Naive thymus-derived CD4-positive, alpha-beta T cell (primary cell): Measurements from ENCODE around the gene BCL2L11. TPM values are rescaled to one million over a fixed set of nuclear protein-coding genes. Genes with fewer than 3 reads are reported as not detected.

Experiments used
- ATAC-seq: fragments of 150-1000 bp; cut with Tn5 transposase; 2 replicates; pipeline ENCODE4 v1.10.0; 2021; ENCODE audit warnings: mild to moderate bottlenecking, moderate library complexity
- CTCF ChIA-PET: fragments of 350-600 bp; sonication (Branson Sonifier 250); formaldehyde crosslinking; loops from one replicate; lab custom pipeline; 2021; ENCODE audit warnings: antibody characterized with exemption; lab: Charles Lee
- POLR2A ChIA-PET: fragments of 350-600 bp; sonication (Branson Sonifier 250); formaldehyde crosslinking; loops from one replicate; lab custom pipeline; 2021; ENCODE audit warnings: antibody characterized with exemption, inconsistent platforms; lab: Charles Lee
- DNase-seq, 9 donors: peaks; one replicate each; pipeline versions ENCODE4 v3.0.0 to v3.0.0-alpha.2; 2020 to 2022; ENCODE audit warnings: mixed read lengths in 1 of 9
- H3K27ac ChIP-seq: one replicate; pipeline ENCODE4 v1.7.0; 2013; ENCODE audit warnings: mild to moderate bottlenecking, low read depth, low read length, moderate library complexity
- H3K27me3 ChIP-seq, 2 donors: one replicate each; pipeline ENCODE4 v1.7.0; 2013; ENCODE audit warnings: low read length in 2 of 2, mild to moderate bottlenecking in 2 of 2, moderate library complexity in 2 of 2; ENCODE audit not compliant: control insufficient read depth in 2 of 2, insufficient read depth in 2 of 2
- H3K36me3 ChIP-seq, 3 experiments: 1 replicate in 2 of 3; 2 replicates in 1 of 3; pipeline ENCODE4 v1.7.0; 2013; ENCODE audit warnings: low read length in 3 of 3, mild to moderate bottlenecking in 3 of 3, moderate library complexity in 1 of 3; ENCODE audit not compliant: insufficient read depth in 3 of 3, control insufficient read depth in 2 of 3
- H3K4me1 ChIP-seq, 2 donors: one replicate each; pipeline ENCODE4 v1.7.0; 2013; ENCODE audit warnings: low read length in 2 of 2, mild to moderate bottlenecking in 2 of 2, moderate library complexity in 1 of 2; ENCODE audit not compliant: control insufficient read depth in 2 of 2, insufficient read depth in 2 of 2
- H3K4me3 ChIP-seq: 2 replicates; pipeline ENCODE4 v1.7.0; 2013; ENCODE audit warnings: mild to moderate bottlenecking, low read length
- H3K9me3 ChIP-seq, 3 experiments: 1 replicate in 2 of 3; 2 replicates in 1 of 3; pipeline ENCODE4 v1.7.0; 2013; ENCODE audit warnings: low read length in 3 of 3; ENCODE audit not compliant: control insufficient read depth in 2 of 3
- H3K27ac Mint-ChIP-seq, 9 donors: one replicate each; pipeline ENCODE4 v1.8.0; 2020 to 2022; ENCODE audit warnings: mixed read lengths in 9 of 9, mild to moderate bottlenecking in 8 of 9, moderate library complexity in 5 of 9, inconsistent platforms in 2 of 9
- H3K27me3 Mint-ChIP-seq, 5 donors: one replicate each; pipeline ENCODE4 v1.8.0; 2021 to 2022; ENCODE audit warnings: mixed read lengths in 5 of 5, mild to moderate bottlenecking in 1 of 5
- H3K36me3 Mint-ChIP-seq, 5 donors: one replicate each; pipeline ENCODE4 v1.8.0; 2020 to 2022; ENCODE audit warnings: mixed read lengths in 5 of 5, mild to moderate bottlenecking in 3 of 5, inconsistent platforms in 1 of 5
- H3K4me1 Mint-ChIP-seq, 7 donors: one replicate each; pipeline ENCODE4 v1.8.0; 2020 to 2022; ENCODE audit warnings: mixed read lengths in 7 of 7, mild to moderate bottlenecking in 3 of 7, inconsistent platforms in 1 of 7
- H3K4me3 Mint-ChIP-seq, 10 donors: one replicate each; pipeline ENCODE4 v1.8.0; 2020 to 2022; ENCODE audit warnings: mild to moderate bottlenecking in 10 of 10, mixed read lengths in 10 of 10, moderate library complexity in 6 of 10, inconsistent platforms in 2 of 10
- H3K9me3 Mint-ChIP-seq, 11 donors: one replicate each; pipeline ENCODE4 v1.8.0; 2020 to 2022; ENCODE audit warnings: mixed read lengths in 11 of 11, mild to moderate bottlenecking in 4 of 11, inconsistent platforms in 1 of 11, moderate library complexity in 1 of 11
- intact Hi-C, 2 donors: fragments of 100-400 bp; cut with micrococcal nuclease; formaldehyde crosslinking; loops; one replicate each; pipeline ENCODE4 v1.15.1; 2023
- polyA plus RNA-seq, 2 donors: library from polyadenylated mRNA; unstranded; fragments of 300-500 nt; fragmentation: Illumina TruSeq; gene quantifications; one replicate each; pipeline ENCODE4 v1.2.3, GENCODE V29; 2021
- total RNA-seq, 6 experiments: library from RNA in 5 of 6; stranded (reverse) in 5 of 6; gene quantifications; 1 replicate in 5 of 6; 2 replicates in 1 of 6; pipeline ENCODE4 v1.2.3 and lab custom pipeline; 2021 to 2026

Gene BCL2L11
- total and polyA plus RNA-seq, 7 experiments from 2014 or later = 12.3 to 67.6 (median 38.5) TPM

DNA sequence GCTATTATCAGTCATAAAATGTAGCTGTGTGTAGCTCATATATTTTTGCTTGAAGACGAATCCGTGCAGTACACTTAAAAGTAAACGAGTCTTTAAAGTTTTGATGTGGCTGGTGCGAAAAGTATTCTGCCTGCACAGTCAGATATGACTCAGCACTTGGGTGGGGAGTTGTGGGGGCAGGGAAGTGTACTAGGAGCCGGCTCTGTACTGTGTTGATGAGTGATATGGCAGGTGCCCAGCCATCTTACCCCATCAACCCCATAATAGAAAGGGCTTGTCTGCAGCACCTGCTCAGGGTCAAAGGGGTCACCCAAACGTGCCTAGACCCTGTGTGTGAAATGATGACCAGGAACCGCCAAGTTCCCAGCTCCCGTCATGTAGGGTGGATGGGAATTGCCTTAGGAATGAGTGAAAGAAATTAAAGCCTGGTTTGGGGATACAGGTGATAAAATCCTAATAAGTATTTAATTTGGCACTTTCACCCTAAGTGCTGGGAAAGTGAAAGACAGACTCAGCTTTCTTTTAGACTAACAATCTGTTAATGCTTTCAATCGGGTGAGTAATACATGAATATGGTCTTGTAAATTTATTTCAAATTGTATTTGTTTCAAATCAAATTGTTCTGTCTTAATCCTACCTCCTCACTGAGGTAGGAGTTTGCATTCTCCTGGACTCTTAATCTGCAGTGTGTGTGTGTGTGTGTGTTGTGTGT is 48.0 kb downstream of the BCL2L11 start:
- H3K36me3 Mint-ChIP-seq = peaks cover 4 to 26% (median 12%) of the 10 kb centered on the region in 5 donors

DNA sequence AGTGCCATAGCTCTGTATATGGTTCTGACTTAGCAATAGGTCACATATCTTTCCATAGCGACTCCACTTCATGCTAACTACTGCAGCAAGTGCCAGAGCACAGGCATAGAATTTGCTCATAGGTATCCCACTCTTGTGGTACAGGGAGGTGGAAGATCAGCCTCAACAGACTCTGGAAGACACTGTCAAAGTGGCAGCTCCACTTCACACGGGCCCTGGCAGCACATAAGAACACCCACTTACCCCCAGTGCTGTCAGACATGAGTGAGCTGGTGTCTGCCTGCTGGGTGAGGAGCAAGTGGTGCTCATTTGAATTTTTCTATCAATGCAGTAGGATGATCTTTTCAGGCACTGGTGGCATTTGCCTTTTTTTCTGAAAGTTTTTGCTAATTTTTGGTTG is 48.6 kb downstream of the BCL2L11 start:
- H3K27me3 ChIP-seq = no peaks in the 10 kb centered on the region
- Mint-ChIP-seq H3K36me3 (peaks cover 4 to 23% (median 8%) of the 10 kb centered on the region in 5 donors), H3K4me1 (peaks cover 0 to 22% (median 0%) of the 10 kb centered on the region in 7 donors), H3K27ac (peak overlapping the region in 1 of 9 donors; percentile 56), H3K9me3 (no peaks in the 10 kb centered on the region), H3K27me3 (peaks cover 0 to 34% (median 0%) of the 10 kb centered on the region in 5 donors), H3K4me3 (no peak overlapping the region)
- DNase-seq (no peak), ATAC-seq (no peak)
- H3K4me1 ChIP-seq = peaks cover 5 to 6% of the 10 kb centered on the region in 2 donors
- ChIA-PET POLR2A (no interaction called here), CTCF (no interaction called here)
- intact Hi-C loops = loop anchor here in 1 of 2 donors (5.0 kb wide), 1 partner anchor 38 kb away; no protein-coding TSS in a partner anchor
- no peak overlapping the region for H3K27ac ChIP-seq
- no peak overlapping the region for H3K4me3 ChIP-seq
- H3K36me3 ChIP-seq = peaks cover 0 to 8% (median 3%) of the 10 kb centered on the region in 3 experiments
- no peaks in the 10 kb centered on the region for H3K9me3 ChIP-seq

More for the DNA sequence above, 48.0 kb downstream of the BCL2L11 start:
- DNase-seq (peak in 4 of 9 donors; percentile 12 to 69 (median 15)), ATAC-seq (peak; percentile 53)
- Histone ChIP-seq H3K27ac (no peak overlapping the region), H3K4me1 (peaks cover 5 to 6% of the 10 kb centered on the region in 2 donors), H3K4me3 (no peak overlapping the region), H3K36me3 (peaks cover 0 to 8% (median 5%) of the 10 kb centered on the region in 3 experiments), H3K9me3 (no peaks in the 10 kb centered on the region), H3K27me3 (no peaks in the 10 kb centered on the region)
- no peaks in the 10 kb centered on the region for H3K9me3 Mint-ChIP-seq
- ChIA-PET CTCF (no interaction called here), POLR2A (no interaction called here)
- H3K4me1 Mint-ChIP-seq = peaks cover 0 to 22% (median 0%) of the 10 kb centered on the region in 7 donors
- no peak overlapping the region for H3K4me3 Mint-ChIP-seq
- intact Hi-C loops = loop anchor here in 1 of 2 donors (5.0 kb wide), 1 partner anchor 39 kb away; no protein-coding TSS in a partner anchor
- peak overlapping the region in 2 of 9 donors; percentile 36 to 56 for H3K27ac Mint-ChIP-seq
- H3K27me3 Mint-ChIP-seq = peaks cover 0 to 32% (median 0%) of the 10 kb centered on the region in 5 donors

DNA sequence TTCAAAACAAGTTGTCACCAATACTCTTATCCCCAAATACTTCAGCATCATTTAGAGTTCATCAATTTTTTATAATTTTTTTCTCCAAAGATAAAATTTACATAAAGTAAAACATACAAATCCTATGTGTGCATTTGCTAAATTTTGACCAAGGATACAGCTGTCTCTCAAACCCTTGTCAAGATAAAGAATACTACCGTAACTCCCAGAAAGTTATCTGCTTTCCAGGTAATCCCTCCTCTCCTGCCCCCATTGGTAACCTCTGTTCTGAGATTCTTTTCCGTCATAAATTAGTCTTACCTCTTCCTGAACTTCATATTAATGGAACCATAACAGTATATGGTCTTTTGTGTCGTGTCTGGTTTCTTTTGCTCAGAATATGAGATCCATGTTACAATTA is 49.2 kb downstream of the BCL2L11 start:
- Histone ChIP-seq H3K27me3 (no peaks in the 10 kb centered on the region), H3K27ac (no peak overlapping the region), H3K36me3 (peaks cover 0 to 5% (median 0%) of the 10 kb centered on the region in 3 experiments), H3K4me3 (no peak overlapping the region), H3K9me3 (no peaks in the 10 kb centered on the region), H3K4me1 (peaks cover 5 to 6% of the 10 kb centered on the region in 2 donors)
- no peak for ATAC-seq
- Mint-ChIP-seq H3K36me3 (peaks cover 2 to 21% (median 6%) of the 10 kb centered on the region in 5 donors), H3K4me1 (peaks cover 0 to 22% (median 0%) of the 10 kb centered on the region in 7 donors), H3K27me3 (peaks cover 0 to 40% (median under 1%) of the 10 kb centered on the region in 5 donors), H3K27ac (no peak overlapping the region), H3K9me3 (no peaks in the 10 kb centered on the region), H3K4me3 (no peak overlapping the region)
- CTCF ChIA-PET = no interaction called here
- intact Hi-C loops = loop anchor here in 1 of 2 donors (5.0 kb wide), 1 partner anchor 37 kb away; no protein-coding TSS in a partner anchor
- POLR2A ChIA-PET = interaction anchor here (0.6 kb wide), 1 partner anchor 90 kb away, joined by 6 read pairs; no protein-coding TSS in a partner anchor
- no peak for DNase-seq

DNA sequence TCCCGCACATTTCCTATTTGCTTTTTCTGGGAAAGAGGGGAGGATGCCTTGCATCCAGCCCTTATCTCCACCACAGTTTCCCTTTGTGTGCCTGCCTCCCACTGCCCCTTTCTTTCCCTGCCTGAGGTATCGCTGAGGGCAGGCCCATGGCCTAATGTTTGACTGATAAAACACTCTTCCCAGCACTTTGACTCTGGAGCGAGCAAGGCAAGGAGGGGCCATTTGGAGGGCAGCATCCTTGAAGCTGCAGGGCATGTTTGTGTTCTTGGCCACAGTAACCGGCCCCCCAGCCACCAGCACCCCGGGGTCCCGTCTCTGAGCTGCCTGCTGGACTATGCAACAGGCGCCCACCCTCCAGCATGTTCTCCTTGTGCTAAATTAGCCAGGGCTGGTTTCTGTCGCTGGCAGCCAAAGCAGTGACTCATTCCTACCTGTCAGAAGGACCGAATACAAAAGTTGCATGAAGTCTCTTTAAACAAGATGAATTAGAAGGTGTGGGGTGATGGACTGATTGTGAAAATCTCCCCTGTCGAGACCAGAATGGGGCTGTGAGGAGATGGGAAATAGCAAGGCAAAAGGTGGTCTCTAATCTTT is 50.7 kb downstream of the BCL2L11 start:
- Mint-ChIP-seq H3K9me3 (no peaks in the 10 kb centered on the region), H3K36me3 (peaks cover 0 to 14% (median 0%) of the 10 kb centered on the region in 5 donors), H3K4me1 (peaks cover 0 to 22% (median 0%) of the 10 kb centered on the region in 7 donors), H3K4me3 (no peak overlapping the region), H3K27ac (no peak overlapping the region), H3K27me3 (peaks cover 0 to 50% (median 8%) of the 10 kb centered on the region in 5 donors)
- no peaks in the 10 kb centered on the region for H3K36me3 ChIP-seq
- H3K4me1 ChIP-seq = peaks cover 5 to 6% of the 10 kb centered on the region in 2 donors
- ChIA-PET CTCF (no interaction called here), POLR2A (no interaction called here)
- no peak for ATAC-seq
- no peaks in the 10 kb centered on the region for H3K27me3 ChIP-seq
- no peak for DNase-seq
- no peak overlapping the region for H3K4me3 ChIP-seq
- no peak overlapping the region for H3K27ac ChIP-seq
- intact Hi-C loops = no loop called here
- no peaks in the 10 kb centered on the region for H3K9me3 ChIP-seq

- intact Hi-C loops = no loop called here
- Histone ChIP-seq H3K9me3 (no peaks in the 10 kb centered on the region), H3K4me3 (no peak overlapping the region), H3K27ac (no peak overlapping the region), H3K36me3 (no peaks in the 10 kb centered on the region), H3K4me1 (peaks cover 3 to 6% of the 10 kb centered on the region in 2 donors), H3K27me3 (no peaks in the 10 kb centered on the region)
- POLR2A ChIA-PET = no interaction called here
- peaks cover 0 to 55% (median 8%) of the 10 kb centered on the region in 5 donors for H3K27me3 Mint-ChIP-seq
- no peaks in the 10 kb centered on the region for H3K9me3 Mint-ChIP-seq
- no peak overlapping the region for H3K27ac Mint-ChIP-seq
- CTCF ChIA-PET = no interaction called here
- ATAC-seq = no peak
- H3K36me3 Mint-ChIP-seq = peaks cover 0 to 13% (median 0%) of the 10 kb centered on the region in 5 donors
- no peak for DNase-seq
- no peak overlapping the region for H3K4me3 Mint-ChIP-seq
- H3K4me1 Mint-ChIP-seq = peaks cover 0 to 15% (median 0%) of the 10 kb centered on the region in 7 donors
These were observed 52.0 kb downstream of the BCL2L11 start for GRCh38 chr2:111172666-111173065.

DNA sequence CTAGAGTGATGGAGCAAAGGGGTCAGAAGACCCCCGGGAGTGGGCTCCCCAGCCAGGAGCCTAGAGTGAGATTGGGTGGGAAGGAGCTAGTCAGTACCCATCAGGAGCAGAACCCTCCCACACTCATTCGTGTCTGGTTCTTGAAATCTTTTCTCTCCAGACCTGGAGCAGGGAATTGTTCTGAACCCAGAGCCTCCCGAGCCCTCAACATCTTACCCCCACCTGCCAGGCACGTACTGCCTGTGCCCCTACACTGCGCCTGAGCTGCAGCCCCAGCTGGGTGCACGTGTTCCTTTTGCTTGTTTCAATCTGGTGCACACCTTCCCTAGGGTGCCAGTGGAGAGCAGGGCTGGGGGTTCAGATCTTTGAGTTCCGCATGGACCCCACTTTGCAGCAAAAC is 52.6 kb downstream of the BCL2L11 start:
- Mint-ChIP-seq H3K4me3 (no peak overlapping the region), H3K4me1 (peaks cover 0 to 10% (median 0%) of the 10 kb centered on the region in 7 donors), H3K9me3 (no peaks in the 10 kb centered on the region), H3K36me3 (peaks cover 0 to 9% (median 0%) of the 10 kb centered on the region in 5 donors), H3K27me3 (peaks cover 0 to 53% (median 8%) of the 10 kb centered on the region in 5 donors), H3K27ac (no peak overlapping the region)
- no peaks in the 10 kb centered on the region for H3K36me3 ChIP-seq
- H3K4me3 ChIP-seq = no peak overlapping the region
- ATAC-seq (no peak), DNase-seq (no peak)
- intact Hi-C loops = no loop called here
- H3K27ac ChIP-seq = no peak overlapping the region
- no peaks in the 10 kb centered on the region for H3K27me3 ChIP-seq
- POLR2A ChIA-PET = no interaction called here
- H3K4me1 ChIP-seq = no peaks in the 10 kb centered on the region
- CTCF ChIA-PET = no interaction called here
- no peaks in the 10 kb centered on the region for H3K9me3 ChIP-seq
